IPS-NIHi7 (cell line): ENCODE measurements around the gene CDH13.

ENCODE experiments used
- DNase-seq: peaks from one replicate; pipeline ENCODE4 v3.0.0; 2012; ENCODE audit warnings: mixed read lengths; ENCODE audit errors: extremely low spot score

CDH13 gene

GRCh38 chr16:83806036-83806435, 1179.3 kb downstream of the CDH13 start:
- no peak for DNase-seq

- DNase-seq = no peak
These were observed 1180.0 kb downstream of the CDH13 start for GRCh38 chr16:83806731-83807130.

GRCh38 chr16:83807327-83807709, 1180.5 kb downstream of the CDH13 start:
- no peak for DNase-seq

GRCh38 chr16:83807710-83808572, 1181.2 kb downstream of the CDH13 start, which contains the start of gene HSBP1:
Gene HSBP1, plus strand, starts transcription at chr16:83807978. Its CDS starts 99 bp downstream, at chr16:83808077.
- peak; percentile 99 for DNase-seq

- no peak for DNase-seq
These were observed 1181.8 kb downstream of the CDH13 start for GRCh38 chr16:83808573-83809014.

- DNase-seq = no peak
These were observed 1182.3 kb downstream of the CDH13 start for GRCh38 chr16:83809092-83809491.

GRCh38 chr16:83810901-83811300, 1184.1 kb downstream of the CDH13 start:
- no peak for DNase-seq

GRCh38 chr16:83813823-83814658, 1187.3 kb downstream of the CDH13 start:
- no peak for DNase-seq

- no peak for DNase-seq
These were observed 1187.9 kb downstream of the CDH13 start for GRCh38 chr16:83814659-83814985.

GRCh38 chr16:83817022-83817421, 1190.3 kb downstream of the CDH13 start:
- no peak for DNase-seq

GRCh38 chr16:83818276-83818675, 1191.5 kb downstream of the CDH13 start:
- DNase-seq = no peak

GRCh38 chr16:83819361-83819760, 1192.6 kb downstream of the CDH13 start:
- no peak for DNase-seq

GRCh38 chr16:83826146-83826913, 1199.6 kb downstream of the CDH13 start:
- peak; percentile 89 for DNase-seq

GRCh38 chr16:83830091-83830768, 1203.5 kb downstream of the CDH13 start:
- no peak for DNase-seq

- no peak for DNase-seq
These were observed 1204.1 kb downstream of the CDH13 start for GRCh38 chr16:83830769-83831455.

GRCh38 chr16:83831456-83831987, 1204.8 kb downstream of the CDH13 start:
- no peak for DNase-seq

GRCh38 chr16:83833921-83834320, 1207.2 kb downstream of the CDH13 start:
- no peak for DNase-seq

GRCh38 chr16:83835586-83836566, 1209.1 kb downstream of the CDH13 start:
- no peak for DNase-seq

- no peak for DNase-seq
These were observed 1210.8 kb downstream of the CDH13 start for GRCh38 chr16:83837566-83837965.
